Nephron progenitor cell (in vitro differentiated cells): ENCODE data around the gene EPHB1.

ENCODE experiments used
- DNase-seq: peaks from one replicate; pipeline ENCODE4 v3.0.0; 2021
- H3K27ac Mint-ChIP-seq: 2 replicates; pipeline ENCODE4 v1.8.0; 2021; ENCODE audit warnings: mild to moderate bottlenecking, moderate library complexity, mixed read lengths
- H3K27me3 Mint-ChIP-seq: 2 replicates; pipeline ENCODE4 v1.8.0; 2021; ENCODE audit warnings: mild to moderate bottlenecking, low read depth, mixed read lengths; ENCODE audit not compliant: poor library complexity
- H3K36me3 Mint-ChIP-seq: 2 replicates; pipeline ENCODE4 v1.8.0; 2021; ENCODE audit warnings: low read depth, mixed read lengths
- H3K4me1 Mint-ChIP-seq: 2 replicates; pipeline ENCODE4 v1.8.0; 2021; ENCODE audit warnings: mixed read lengths
- H3K4me3 Mint-ChIP-seq: 2 replicates; pipeline ENCODE4 v1.8.0; 2021; ENCODE audit warnings: mild to moderate bottlenecking, moderate library complexity, mixed read lengths
- H3K9me3 Mint-ChIP-seq: 2 replicates; pipeline ENCODE4 v1.8.0; 2021; ENCODE audit warnings: mild to moderate bottlenecking, moderate library complexity, mixed read lengths
- CTCF ChIP-seq: fragments of 200-600 bp; sonication (generic); IDR thresholded peaks from 2 replicates; pipeline ENCODE4 v1.5.0; 2021; ENCODE audit warnings: antibody characterized with exemption

Gene EPHB1

GRCh38 chr3:134929976-134930375 lies 134.9 kb downstream of the EPHB1 start:
- Mint-ChIP-seq H3K27ac (no peak overlapping the region), H3K9me3 (peaks cover 6% of the 10 kb centered on the region), H3K4me3 (no peak overlapping the region), H3K36me3 (no peaks in the 10 kb centered on the region), H3K4me1 (peaks cover 5% of the 10 kb centered on the region), H3K27me3 (peaks cover 16% of the 10 kb centered on the region)
- no peak for DNase-seq
- TF ChIP-seq CTCF: no peak

GRCh38 chr3:134931045-134931785 lies 136.2 kb downstream of the EPHB1 start:
- Mint-ChIP-seq H3K4me3 (no peak overlapping the region), H3K4me1 (peaks cover 5% of the 10 kb centered on the region), H3K27me3 (peaks cover 14% of the 10 kb centered on the region), H3K36me3 (no peaks in the 10 kb centered on the region), H3K9me3 (no peaks in the 10 kb centered on the region), H3K27ac (no peak overlapping the region)
- no peak for TF ChIP-seq CTCF
- DNase-seq: no peak

- Mint-ChIP-seq H3K4me3 (no peak overlapping the region), H3K4me1 (peaks cover 9% of the 10 kb centered on the region), H3K36me3 (no peaks in the 10 kb centered on the region), H3K27me3 (peaks cover 14% of the 10 kb centered on the region), H3K9me3 (no peaks in the 10 kb centered on the region), H3K27ac (no peak overlapping the region)
- TF ChIP-seq CTCF: no peak
- no peak for DNase-seq
These were observed 137.0 kb downstream of the EPHB1 start for GRCh38 chr3:134932035-134932434.

GRCh38 chr3:134933997-134934396 lies 138.9 kb downstream of the EPHB1 start:
- peaks cover 9% of the 10 kb centered on the region for H3K27me3 Mint-ChIP-seq
- H3K27ac Mint-ChIP-seq: no peak overlapping the region
- H3K4me3 Mint-ChIP-seq: no peak overlapping the region
- peaks cover 26% of the 10 kb centered on the region for H3K4me1 Mint-ChIP-seq
- DNase-seq: no peak
- no peaks in the 10 kb centered on the region for H3K9me3 Mint-ChIP-seq
- TF ChIP-seq CTCF: no peak
- H3K36me3 Mint-ChIP-seq: no peaks in the 10 kb centered on the region

GRCh38 chr3:134934933-134935332 lies 139.9 kb downstream of the EPHB1 start:
- no peak for TF ChIP-seq CTCF
- H3K4me3 Mint-ChIP-seq: no peak overlapping the region
- no peaks in the 10 kb centered on the region for H3K36me3 Mint-ChIP-seq
- H3K4me1 Mint-ChIP-seq: peaks cover 36% of the 10 kb centered on the region
- H3K27ac Mint-ChIP-seq: no peak overlapping the region
- H3K9me3 Mint-ChIP-seq: no peaks in the 10 kb centered on the region
- H3K27me3 Mint-ChIP-seq: peaks cover 13% of the 10 kb centered on the region
- DNase-seq: no peak
